ENCODE results near the gene MAP10.
"Not testable (repeated sequence)": the region's sequence is repeated elsewhere in the genome, so short reads cannot be mapped to it uniquely, and the experiment has no call there.

Gene MAP10

GRCh38 chr1:232805269-232806185 lies at the start of gene MAP10:
TSS of gene MAP10 (plus strand) at chr1:232805416. CDS start at chr1:232805450, 34 bp downstream.
- DNase-seq (ENCODE audit: low read depth in 1 of 2, low spot score in 1 of 2), result peak; percentile 47 to 48

- no peak for DNase-seq (ENCODE audit: low read depth in 1 of 2, low spot score in 1 of 2)
These were observed 40.6 kb upstream of the MAP10 start for GRCh38 chr1:232764458-232765251.

GRCh38 chr1:232765542-232765941 lies 39.7 kb upstream of the MAP10 start:
- DNase-seq (ENCODE audit: low read depth in 1 of 2, low spot score in 1 of 2), result no peak

- DNase-seq (ENCODE audit: low read depth in 1 of 2, low spot score in 1 of 2), result no peak
These were observed 38.9 kb upstream of the MAP10 start for GRCh38 chr1:232766241-232766890.

- DNase-seq (ENCODE audit: low read depth in 1 of 2, low spot score in 1 of 2), result no peak
These were observed 38.3 kb upstream of the MAP10 start for GRCh38 chr1:232766904-232767303.

GRCh38 chr1:232767305-232768074 lies 37.7 kb upstream of the MAP10 start:
- DNase-seq (ENCODE audit: low read depth in 1 of 2, low spot score in 1 of 2), result no peak

- DNase-seq (ENCODE audit: low read depth in 1 of 2, low spot score in 1 of 2), result no peak
These were observed 36.4 kb upstream of the MAP10 start for GRCh38 chr1:232768793-232769192.

GRCh38 chr1:232769733-232770132 lies 35.5 kb upstream of the MAP10 start:
- no peak for DNase-seq (ENCODE audit: low read depth in 1 of 2, low spot score in 1 of 2)

- no peak for DNase-seq (ENCODE audit: low read depth in 1 of 2, low spot score in 1 of 2)
These were observed 31.5 kb upstream of the MAP10 start for GRCh38 chr1:232773752-232774151.

GRCh38 chr1:232776526-232777106 lies 28.6 kb upstream of the MAP10 start:
- no peak for DNase-seq (ENCODE audit: low read depth in 1 of 2, low spot score in 1 of 2)

GRCh38 chr1:232780354-232780753 lies 24.9 kb upstream of the MAP10 start:
- DNase-seq (ENCODE audit: low read depth in 1 of 2, low spot score in 1 of 2), result no peak

- DNase-seq (ENCODE audit: low read depth in 1 of 2, low spot score in 1 of 2), result no peak
These were observed 20.4 kb upstream of the MAP10 start for GRCh38 chr1:232784794-232785193.

GRCh38 chr1:232785630-232786029 lies 19.6 kb upstream of the MAP10 start:
- not testable (repeated sequence) for DNase-seq (ENCODE audit: low read depth in 1 of 2, low spot score in 1 of 2)

- DNase-seq (ENCODE audit: low read depth in 1 of 2, low spot score in 1 of 2), result no peak
These were observed 18.3 kb upstream of the MAP10 start for GRCh38 chr1:232786845-232787455.

- no peak for DNase-seq (ENCODE audit: low read depth in 1 of 2, low spot score in 1 of 2)
These were observed 16.9 kb upstream of the MAP10 start for GRCh38 chr1:232788235-232788872.

GRCh38 chr1:232789651-232790050 lies 15.6 kb upstream of the MAP10 start:
- no peak for DNase-seq (ENCODE audit: low read depth in 1 of 2, low spot score in 1 of 2)

GRCh38 chr1:232792949-232793348 lies 12.3 kb upstream of the MAP10 start:
- no peak for DNase-seq (ENCODE audit: low read depth in 1 of 2, low spot score in 1 of 2)

GRCh38 chr1:232793944-232794343 lies 11.3 kb upstream of the MAP10 start:
- no peak for DNase-seq (ENCODE audit: low read depth in 1 of 2, low spot score in 1 of 2)

- no peak for DNase-seq (ENCODE audit: low read depth in 1 of 2, low spot score in 1 of 2)
These were observed 9.6 kb upstream of the MAP10 start for GRCh38 chr1:232795497-232796053.
